GM18519 (cell line): ENCODE data around the gene ADGRE1.
"Not testable (repeated sequence)": the region's sequence is repeated elsewhere in the genome, so short reads cannot be mapped to it uniquely, and the experiment has no call there.

Source experiments
- ATAC-seq: cut with Tn5 transposase; IDR thresholded peaks from one replicate; pipeline ENCODE4 v1.9.1; 2021; ENCODE audit warnings: mild to moderate bottlenecking, moderate library complexity; ENCODE audit not compliant: unreplicated experiment, low FRiP score

The ADGRE1 gene, protein sequence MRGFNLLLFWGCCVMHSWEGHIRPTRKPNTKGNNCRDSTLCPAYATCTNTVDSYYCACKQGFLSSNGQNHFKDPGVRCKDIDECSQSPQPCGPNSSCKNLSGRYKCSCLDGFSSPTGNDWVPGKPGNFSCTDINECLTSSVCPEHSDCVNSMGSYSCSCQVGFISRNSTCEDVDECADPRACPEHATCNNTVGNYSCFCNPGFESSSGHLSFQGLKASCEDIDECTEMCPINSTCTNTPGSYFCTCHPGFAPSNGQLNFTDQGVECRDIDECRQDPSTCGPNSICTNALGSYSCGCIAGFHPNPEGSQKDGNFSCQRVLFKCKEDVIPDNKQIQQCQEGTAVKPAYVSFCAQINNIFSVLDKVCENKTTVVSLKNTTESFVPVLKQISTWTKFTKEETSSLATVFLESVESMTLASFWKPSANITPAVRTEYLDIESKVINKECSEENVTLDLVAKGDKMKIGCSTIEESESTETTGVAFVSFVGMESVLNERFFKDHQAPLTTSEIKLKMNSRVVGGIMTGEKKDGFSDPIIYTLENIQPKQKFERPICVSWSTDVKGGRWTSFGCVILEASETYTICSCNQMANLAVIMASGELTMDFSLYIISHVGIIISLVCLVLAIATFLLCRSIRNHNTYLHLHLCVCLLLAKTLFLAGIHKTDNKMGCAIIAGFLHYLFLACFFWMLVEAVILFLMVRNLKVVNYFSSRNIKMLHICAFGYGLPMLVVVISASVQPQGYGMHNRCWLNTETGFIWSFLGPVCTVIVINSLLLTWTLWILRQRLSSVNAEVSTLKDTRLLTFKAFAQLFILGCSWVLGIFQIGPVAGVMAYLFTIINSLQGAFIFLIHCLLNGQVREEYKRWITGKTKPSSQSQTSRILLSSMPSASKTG

DNA sequence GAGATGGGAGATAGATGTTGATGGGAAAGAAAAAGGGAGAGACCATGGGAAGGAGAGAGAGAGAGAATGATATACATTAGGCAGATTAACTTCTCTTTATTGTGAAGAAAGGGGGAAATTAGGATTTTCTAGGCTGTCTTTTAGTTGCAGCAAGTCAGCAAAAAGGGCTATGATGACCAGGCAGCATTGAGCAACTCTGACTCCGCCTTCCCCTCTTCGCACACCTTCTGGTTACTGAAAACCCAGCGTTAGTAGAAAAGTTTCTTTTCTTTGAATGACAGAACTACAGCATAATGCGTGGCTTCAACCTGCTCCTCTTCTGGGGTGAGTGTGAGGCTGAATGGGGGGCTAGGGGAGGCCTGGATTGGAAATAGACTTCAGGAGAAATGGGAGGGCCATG lies at the start of gene ADGRE1:
Gene ADGRE1 (plus strand): TSS at position 264 of the 400 bp plus-strand sequence. CDS start 30 bp downstream, at position 294.
- no peak for ATAC-seq

DNA sequence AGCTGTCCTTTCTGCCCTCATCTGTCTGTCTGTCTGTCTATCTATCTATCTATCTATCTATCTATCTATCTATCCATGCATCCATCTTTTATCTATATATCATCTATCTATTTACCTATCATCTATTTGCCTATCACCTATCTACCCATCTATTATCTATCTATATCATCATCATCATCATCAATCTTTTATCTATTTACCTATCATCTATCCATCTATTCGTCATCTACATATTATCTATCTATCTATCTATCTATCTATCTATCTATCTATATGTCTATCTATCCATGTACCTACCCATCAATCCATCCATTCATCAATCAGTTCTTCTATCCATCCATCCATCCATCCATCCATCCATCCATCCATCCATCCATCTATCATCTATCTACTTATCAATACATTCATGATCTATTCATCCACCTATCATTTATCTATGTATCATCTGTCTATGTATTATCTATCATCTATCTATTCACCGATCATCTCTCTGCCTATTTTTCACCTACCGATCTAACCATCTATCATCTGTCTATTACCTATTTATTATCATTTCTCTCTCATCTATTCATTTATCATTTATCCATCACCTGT lies 49.2 kb upstream of the ADGRE1 start:
- ATAC-seq: no peak

DNA sequence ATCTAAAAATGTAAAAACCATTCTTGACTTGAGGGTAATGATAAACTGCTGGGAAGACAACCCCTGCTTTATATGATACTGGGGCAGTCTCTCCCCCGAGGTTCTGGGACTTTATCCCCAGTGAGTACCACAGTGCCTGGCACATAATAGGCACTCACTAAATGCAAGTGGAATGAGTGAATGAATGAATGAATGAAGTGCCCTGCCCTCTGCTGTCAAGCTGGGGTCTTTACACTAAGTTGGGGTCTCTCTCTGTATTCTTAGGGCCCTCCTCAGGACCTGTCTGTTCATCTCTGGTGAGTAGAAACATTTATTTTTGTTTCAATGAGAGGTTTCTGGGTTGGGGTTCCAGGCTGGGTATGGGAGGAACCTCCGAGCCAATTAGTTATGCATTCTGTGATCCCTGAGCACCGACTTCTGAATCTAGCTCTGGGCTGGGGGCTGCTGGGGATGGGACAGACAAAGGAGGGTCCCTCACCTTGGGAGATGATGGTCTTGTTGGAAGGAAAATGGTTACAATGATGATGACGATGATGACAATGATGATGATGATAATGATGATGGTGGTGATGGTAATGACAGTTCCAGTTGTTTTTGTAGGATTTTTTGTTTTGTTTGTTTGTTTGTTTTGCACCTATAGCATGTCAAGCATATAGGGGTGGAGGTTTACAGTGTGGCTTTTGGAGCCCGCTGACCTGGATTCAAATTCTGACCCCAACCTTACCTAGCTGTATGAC lies 44.3 kb upstream of the ADGRE1 start:
- ATAC-seq: no peak

DNA sequence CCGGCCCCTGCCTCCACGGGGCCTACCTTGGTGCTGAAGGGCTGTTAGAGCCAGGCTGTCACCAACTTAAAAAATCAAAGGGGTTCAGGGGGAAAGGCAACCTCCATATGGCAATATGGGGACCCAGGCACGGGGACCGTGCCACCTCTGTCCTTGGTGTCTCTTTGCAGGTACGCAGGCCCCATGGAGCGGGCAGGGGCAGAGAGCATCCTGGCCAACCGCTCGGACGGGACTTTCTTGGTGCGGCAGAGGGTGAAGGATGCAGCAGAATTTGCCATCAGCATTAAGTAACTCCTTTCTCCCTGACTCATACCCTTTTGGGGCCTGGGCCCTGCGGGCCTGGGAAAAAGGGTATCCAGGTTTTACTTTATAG lies 39.6 kb upstream of the ADGRE1 start:
- ATAC-seq: no peak

DNA sequence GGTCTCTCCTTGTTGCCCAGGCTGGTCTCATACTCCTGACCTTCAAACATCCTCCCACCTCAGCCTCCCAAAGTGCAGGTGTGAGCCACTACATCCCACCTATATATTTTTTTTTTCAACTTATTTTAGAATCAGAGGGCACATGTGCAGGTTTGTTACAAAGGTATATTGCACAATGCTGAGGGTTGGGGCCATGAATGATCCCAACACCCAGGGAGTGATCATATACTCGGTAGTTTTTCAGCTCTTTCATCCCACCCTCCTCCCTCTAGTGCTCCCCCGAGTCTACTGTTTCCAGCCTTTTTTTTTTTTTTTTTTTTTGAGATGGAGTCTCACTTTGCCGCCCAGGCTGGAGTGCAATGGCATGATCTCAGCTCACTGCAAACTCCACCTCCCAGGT lies 38.4 kb upstream of the ADGRE1 start:
- ATAC-seq: no peak

DNA sequence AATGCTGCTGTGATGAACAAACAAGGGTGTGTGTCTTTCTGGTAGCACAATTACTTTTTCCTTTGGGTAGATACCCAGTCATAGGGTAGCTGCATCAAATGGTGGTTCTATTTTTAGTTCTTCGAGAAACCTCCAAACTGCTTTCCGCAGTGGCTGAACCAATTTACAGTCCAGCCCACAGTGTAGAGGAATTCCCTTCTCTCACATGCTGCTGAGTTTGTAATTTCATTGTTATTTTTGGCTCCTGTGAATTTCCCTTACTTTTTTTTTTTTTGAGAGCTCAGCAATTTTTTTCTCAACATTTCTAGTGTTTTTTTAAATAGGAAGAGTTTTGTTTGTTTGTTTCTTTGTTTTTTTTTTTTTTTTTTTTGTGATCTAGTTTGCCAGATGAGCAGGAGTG lies 37.5 kb upstream of the ADGRE1 start:
- no peak for ATAC-seq

DNA sequence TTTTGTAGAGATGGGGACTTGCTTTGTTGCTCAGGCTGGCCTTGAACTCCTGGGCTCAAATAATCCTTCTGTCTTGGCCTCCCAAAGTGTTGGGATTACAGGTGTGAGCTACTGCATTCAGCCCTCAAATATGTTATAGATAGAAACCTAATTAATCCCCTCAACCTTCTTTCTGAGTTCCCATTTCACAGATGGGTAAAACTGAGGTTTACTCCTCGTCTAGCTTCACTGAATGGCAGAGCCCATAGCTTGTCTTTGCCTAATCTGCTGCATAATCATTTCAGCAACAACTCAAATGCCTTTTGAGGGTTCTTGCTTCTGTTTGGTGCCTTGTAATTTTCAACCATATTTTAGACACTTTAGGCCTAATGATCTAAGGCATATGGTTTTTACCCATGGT lies 36.0 kb upstream of the ADGRE1 start:
- no peak for ATAC-seq

DNA sequence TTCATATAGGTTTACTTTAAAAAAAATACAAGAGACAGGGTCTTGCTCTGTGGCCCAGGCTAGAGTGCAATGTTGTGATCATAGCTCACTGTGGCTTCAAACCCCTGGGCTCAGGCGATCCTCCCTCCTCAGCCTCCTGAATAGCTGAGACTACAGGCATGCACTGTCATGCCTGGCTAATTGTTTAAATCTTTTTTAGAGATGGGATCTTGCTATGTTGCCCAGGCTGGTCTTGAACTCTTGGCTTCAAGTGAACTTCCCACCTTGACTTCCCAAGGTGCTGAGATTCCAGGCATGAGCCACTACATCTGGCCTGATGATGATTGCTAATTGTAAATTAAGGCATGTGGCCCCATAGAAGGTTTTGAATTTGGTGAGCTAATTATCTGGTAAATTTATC lies 35.4 kb upstream of the ADGRE1 start:
- no peak for ATAC-seq

DNA sequence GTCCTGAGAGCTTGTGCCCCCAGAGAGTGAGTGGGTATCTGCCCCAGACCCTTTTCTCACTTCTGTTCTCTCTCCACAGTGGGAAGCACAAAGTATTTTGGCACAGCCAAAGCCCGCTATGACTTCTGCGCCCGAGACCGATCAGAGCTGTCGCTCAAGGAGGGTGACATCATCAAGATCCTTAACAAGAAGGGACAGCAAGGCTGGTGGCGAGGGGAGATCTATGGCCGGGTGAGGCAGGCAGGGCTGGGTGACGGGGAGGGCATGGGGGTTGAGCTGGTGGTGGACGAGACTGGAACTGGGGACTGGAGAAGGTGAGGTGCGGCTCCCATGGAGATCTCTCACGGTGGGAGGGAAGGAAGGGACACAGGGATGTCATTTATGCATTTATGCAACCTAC lies 33.5 kb upstream of the ADGRE1 start:
- ATAC-seq: no peak

DNA sequence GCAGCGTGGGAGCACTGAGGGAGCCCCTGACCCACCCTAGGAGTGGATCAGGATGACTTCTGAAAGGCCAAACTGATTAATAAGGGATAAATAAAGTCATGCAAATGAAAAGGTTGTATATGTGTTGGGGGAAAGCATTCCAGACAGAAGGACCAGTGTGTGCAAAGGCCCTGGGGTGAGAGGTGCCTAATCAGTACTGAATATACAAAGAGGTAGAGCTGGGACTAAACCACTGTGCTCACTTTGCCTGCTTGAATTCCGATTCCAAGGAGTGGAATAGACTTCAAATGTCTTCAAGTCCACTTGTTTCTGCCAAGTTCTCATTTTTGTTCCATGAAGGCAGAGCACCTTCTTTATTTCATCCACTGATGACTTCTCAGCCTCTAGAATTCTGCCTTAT lies 32.6 kb upstream of the ADGRE1 start:
- ATAC-seq: no peak

DNA sequence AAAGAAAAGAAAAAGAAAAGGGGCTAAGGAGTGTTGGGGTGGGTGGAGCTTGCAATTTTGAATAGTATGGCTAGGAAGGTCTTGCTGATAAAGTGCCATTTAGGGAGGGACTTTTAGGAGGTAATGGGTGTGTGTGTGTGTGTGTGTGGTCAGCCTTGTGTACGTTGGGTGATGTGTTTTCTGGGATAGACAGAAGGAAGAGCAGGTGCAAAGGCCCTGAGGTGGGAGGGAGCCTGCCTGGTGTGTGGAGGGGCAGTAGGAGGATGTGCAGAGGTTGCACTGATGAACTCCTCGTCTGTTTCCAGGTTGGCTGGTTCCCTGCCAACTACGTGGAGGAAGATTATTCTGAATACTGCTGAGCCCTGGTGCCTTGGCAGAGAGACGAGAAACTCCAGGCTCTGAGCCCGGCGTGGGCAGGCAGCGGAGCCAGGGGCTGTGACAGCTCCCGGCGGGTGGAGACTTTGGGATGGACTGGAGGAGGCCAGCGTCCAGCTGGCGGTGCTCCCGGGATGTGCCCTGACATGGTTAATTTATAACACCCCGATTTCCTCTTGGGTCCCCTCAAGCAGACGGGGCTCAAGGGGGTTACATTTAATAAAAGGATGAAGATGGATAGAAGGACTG lies 30.5 kb upstream of the ADGRE1 start:
- ATAC-seq: no peak

DNA sequence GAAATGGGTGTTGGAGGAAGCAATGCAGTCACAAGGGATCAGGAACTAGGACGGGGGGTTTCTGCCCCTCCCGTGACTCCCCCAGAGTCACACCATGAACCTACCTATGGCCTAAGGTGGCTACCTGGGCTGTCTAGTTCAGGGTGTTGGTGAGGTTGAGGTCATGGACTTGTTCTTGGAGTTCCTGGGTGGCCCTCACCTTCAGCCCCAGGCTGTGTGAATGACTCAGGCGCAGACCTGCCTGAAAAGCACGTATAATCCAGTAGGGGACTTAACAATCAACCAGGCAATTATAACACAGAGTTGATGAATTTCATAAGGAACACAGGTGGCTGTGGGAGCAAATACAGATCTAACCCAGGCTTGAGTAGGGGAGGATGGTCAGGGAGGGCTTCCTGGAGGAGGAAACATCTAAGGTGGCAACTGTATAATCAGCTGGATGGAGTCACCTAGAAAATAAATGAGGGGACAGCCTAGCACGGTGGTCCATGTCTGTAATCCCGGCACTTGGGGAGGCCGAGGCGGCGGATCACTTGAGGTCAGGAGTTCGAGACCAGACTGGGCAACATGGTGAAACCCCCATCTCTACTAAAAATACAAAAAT lies 25.6 kb upstream of the ADGRE1 start:
- ATAC-seq: no peak

DNA sequence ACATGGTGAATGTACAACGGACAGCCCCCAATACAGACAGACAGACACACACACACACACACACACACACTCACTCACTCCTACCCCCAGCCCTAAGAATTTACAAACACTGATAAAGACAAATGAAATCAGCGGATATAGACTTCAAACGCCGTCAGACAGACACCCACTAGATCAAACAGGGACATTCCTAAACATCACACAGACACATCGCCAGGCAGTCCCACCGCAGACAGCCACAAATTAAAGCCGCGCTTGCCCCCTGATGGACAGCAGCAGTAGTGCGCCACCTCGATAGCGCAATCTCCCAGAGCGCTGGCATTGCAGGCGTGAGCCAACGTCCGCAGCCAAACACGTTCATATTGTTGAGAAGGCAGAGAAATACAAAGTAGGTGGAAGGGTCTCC lies 24.7 kb upstream of the ADGRE1 start:
- no peak for ATAC-seq

DNA sequence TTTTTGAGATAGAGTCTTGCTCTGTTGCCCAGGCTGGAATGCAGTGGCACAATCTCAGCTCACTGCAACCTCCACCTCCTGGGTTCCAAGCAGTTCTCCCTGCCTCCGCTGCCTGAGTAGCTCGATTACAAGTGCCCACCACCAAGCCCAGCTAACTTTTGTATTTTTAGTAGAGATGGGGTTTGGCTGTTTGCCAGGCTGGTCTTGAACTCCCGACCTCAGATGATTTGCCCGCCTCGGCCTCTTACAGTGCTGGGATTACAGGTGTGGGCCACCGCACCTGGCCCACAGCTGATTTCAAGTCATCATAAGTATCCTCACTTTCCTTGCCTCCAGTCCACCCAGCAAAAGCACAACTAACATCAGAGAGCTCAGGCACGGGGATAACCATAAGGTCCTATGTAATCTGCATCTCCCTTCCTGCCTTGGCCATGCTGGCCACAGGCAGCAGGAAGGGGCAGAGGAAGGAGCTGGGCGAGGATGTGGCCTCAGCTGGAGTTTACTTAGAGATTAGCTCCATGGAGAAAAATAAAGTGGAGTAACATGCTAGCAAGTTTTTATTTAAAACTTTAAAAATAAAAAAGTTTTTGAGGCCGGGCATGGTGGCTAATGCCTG lies 22.9 kb upstream of the ADGRE1 start:
- ATAC-seq: no peak

DNA sequence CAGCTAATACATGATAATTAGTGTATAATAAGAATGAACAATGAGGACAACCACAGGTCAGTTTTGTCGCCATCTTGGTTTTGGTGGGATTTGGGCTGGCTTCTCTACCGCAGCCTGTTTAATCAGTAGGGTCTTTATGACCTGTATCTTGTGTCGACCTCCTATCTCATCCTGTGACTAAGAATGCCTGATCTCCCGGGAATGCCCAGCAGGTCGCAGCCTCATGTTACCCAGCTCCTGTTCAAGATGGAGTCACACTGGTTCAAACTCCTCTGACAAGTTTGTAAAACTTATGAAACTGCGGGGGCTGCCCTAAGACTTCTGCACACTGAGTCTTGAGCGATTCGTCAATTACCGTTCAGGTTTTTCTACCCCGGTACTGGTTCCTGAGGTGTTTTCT lies 21.5 kb upstream of the ADGRE1 start:
- ATAC-seq: no peak

DNA sequence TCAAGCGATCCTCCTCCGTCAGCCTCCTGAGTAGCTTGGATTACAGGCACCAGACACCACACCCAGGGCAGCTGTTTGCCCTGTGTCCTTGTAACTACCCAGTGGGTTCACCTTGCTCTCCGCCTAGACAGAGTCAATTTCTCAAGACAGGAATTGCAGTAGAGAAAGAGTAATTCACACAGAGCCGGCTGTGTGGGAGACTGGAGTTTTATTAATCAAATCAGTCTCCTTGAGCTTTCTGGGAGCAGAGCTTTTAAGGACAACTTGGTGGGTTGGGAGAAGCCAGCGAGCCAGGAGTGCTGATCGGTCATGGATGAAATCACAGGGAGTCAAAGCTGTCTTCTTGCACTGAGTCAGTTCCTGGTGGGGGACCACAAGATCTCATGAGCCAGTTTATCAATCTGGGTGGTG lies 20.6 kb upstream of the ADGRE1 start:
- ATAC-seq: no peak

DNA sequence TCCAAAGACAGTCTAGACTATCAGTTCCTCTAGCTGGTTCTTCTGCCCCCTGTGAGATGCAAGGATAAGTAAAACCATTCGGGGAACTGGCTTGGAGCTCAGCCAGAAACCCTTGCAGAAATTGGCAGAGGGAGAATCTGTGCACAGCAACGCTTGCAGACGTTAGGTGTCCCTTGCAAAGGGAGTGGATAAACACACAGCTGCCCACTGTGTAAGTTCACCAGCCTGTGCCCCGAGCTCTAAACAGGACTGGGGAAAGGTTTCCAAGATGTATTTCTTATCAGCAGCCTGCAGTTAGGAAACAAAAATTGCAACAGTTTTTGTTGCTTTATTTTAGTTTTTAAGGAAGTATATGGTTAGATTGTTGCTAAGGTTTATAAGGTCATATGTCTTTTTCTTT lies 19.0 kb upstream of the ADGRE1 start:
- ATAC-seq: no peak

DNA sequence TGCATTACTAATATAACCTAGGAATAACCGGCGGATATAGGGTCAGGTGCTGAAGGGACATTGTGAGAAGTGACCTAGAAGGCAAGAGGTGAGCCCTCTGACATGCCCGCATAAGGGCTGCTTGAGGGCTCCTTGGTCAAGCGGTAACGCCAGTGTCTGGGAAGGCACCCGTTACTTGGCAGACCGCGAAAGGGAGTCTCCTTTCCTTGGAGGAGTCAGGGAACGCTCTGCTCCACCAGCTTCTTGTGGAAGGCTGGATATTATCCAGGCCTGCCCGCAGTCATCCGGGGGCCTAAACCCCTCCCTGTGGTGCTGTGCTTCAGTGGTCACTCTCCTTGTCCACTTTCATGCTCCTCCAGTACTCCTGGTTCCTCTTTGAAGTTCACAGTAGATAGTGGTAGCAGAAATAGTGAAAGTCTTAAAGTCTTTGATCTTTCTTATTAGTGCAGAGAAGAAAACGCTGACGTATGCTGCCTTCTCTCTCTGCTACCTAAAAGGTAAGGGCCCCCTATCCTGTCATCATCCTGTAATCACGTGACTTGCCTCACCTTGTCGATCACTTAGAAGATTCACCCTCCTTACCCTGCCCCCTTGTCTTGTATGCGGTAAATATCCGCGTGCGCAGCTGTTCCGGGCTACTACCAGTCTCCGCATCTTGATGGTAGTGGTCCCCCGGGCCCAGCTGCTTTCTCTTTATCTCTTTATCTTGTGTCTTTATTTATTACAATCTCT lies 18.1 kb upstream of the ADGRE1 start:
- not testable (repeated sequence) for ATAC-seq
